A549 (cell line): ENCODE data around the gene GRIK4. TPM values are rescaled to one million over a fixed set of nuclear protein-coding genes. Genes with fewer than 3 reads are reported as not detected.

Experiments
- ATAC-seq, 2 experiments: fragments of 200-7000 bp in 1 of 2; fragments of >200 bp in 1 of 2; cut with Nextera tagmentation in 1 of 2; cut with Tn5 transposase in 1 of 2; 3 replicates each; pipeline versions ENCODE4 v1.8.0 to v1.9.1; 2018 to 2020; ENCODE audit warnings: mild to moderate bottlenecking in 1 of 2, moderate library complexity in 1 of 2
- CTCF ChIA-PET: fragments of 300-600 bp; sonication (Branson Sonifier 250); formaldehyde crosslinking; extraction: SDS; loops from one replicate; lab custom pipeline; 2021; ENCODE audit warnings: antibody characterized with exemption, inconsistent platforms; lab: Yijun Ruan, JAX
- POLR2A ChIA-PET: fragments of 350-600 bp; formaldehyde crosslinking; extraction: SDS; loops from one replicate; lab custom pipeline; 2021; ENCODE audit warnings: antibody characterized with exemption, inconsistent platforms; lab: Yijun Ruan, JAX
- DNase-seq, 2 experiments: peaks; one replicate each; pipeline versions ENCODE4 v3.0.0 to v3.0.0-alpha.2; 2011 to 2016; ENCODE audit warnings: low read depth in 1 of 2, low spot score in 1 of 2
- FAIRE-seq: peaks from 2 replicates; lab custom pipeline; 2011; peaks lifted over from hg19 to GRCh38; lab: Jason Lieb, UNC
- H3K27ac ChIP-seq, 2 experiments: fragments of >200 bp; sonication (Bioruptor Twin); formaldehyde crosslinking; 3 replicates each; pipeline ENCODE4 v1.5.1; 2016 to 2017
- H3K4me1 ChIP-seq: fragments of >200 bp; sonication (Bioruptor Twin); formaldehyde crosslinking; 3 replicates; pipeline ENCODE4 v1.6.1; 2016
- H3K4me2 ChIP-seq: fragments of >200 bp; sonication (Bioruptor Twin); formaldehyde crosslinking; 3 replicates; pipeline ENCODE4 v1.6.1; 2016
- H3K4me3 ChIP-seq: fragments of >200 bp; sonication (Bioruptor Twin); formaldehyde crosslinking; 3 replicates; pipeline ENCODE4 v1.5.1; 2016
- H3K9me3 ChIP-seq: fragments of >200 bp; sonication (Bioruptor Twin); formaldehyde crosslinking; 3 replicates; pipeline ENCODE4 v1.6.1; 2016
- CBX2 ChIP-seq: fragments of 200-600 bp; sonication (generic); IDR thresholded peaks from 2 replicates; pipeline ENCODE4 v1.6.1; 2016; ENCODE audit warnings: low read depth, mild to moderate bottlenecking, borderline replicate concordance
- CEBPB ChIP-seq, 2 experiments: fragments of >200 bp in 1 of 2; sonication (Bioruptor Twin) in 1 of 2; formaldehyde crosslinking in 1 of 2; IDR thresholded peaks; 2 replicates each; pipeline ENCODE4 v1.6.1; 2012 to 2016
- CHD4 ChIP-seq: fragments of 200-600 bp; sonication (generic); IDR thresholded peaks from 2 replicates; pipeline ENCODE4 v1.6.1; 2016; ENCODE audit warnings: antibody characterized with exemption, mild to moderate bottlenecking, borderline replicate concordance
- EHF ChIP-seq: fragments of 250-450 bp; sonication (Bioruptor Pico); IDR thresholded peaks from 2 replicates; pipeline ENCODE4 v1.5.0; 2020; ENCODE audit warnings: mild to moderate bottlenecking
- EHMT2 ChIP-seq: fragments of 200-600 bp; sonication (generic); IDR thresholded peaks from 2 replicates; pipeline ENCODE4 v1.6.1; 2016; ENCODE audit warnings: antibody characterized with exemption, low read depth, mild to moderate bottlenecking, moderate library complexity
- ESRRA ChIP-seq: fragments of 150-350 bp; IDR thresholded peaks from 2 replicates; pipeline ENCODE4 v1.6.1; 2014; ENCODE audit warnings: mild to moderate bottlenecking, low read length, borderline replicate concordance
- FOSB ChIP-seq: fragments of 250-450 bp; sonication (Bioruptor Pico); IDR thresholded peaks from 2 replicates; pipeline ENCODE4 v1.5.0; 2020; ENCODE audit warnings: mild to moderate bottlenecking, moderate library complexity
- GATA3 ChIP-seq: IDR thresholded peaks from 2 replicates; pipeline ENCODE4 v1.6.1; 2012; ENCODE audit warnings: borderline replicate concordance
- HOXB5 ChIP-seq: fragments of 250-450 bp; sonication (Bioruptor Pico); IDR thresholded peaks from 2 replicates; pipeline ENCODE4 v1.5.0; 2020; ENCODE audit warnings: mild to moderate bottlenecking, moderate library complexity
- JUN ChIP-seq, 2 experiments: fragments of >200 bp; sonication (Bioruptor Twin); formaldehyde crosslinking; IDR thresholded peaks; 2 replicates in 1 of 2; 3 replicates in 1 of 2; pipeline ENCODE4 v1.6.1; 2016 to 2017
- JUNB ChIP-seq: fragments of >200 bp; sonication (Bioruptor Twin); formaldehyde crosslinking; IDR thresholded peaks from 2 replicates; pipeline ENCODE4 v1.6.1; 2016
- MAFK ChIP-seq: fragments of 450-650 bp; IDR thresholded peaks from 2 replicates; pipeline ENCODE4 v1.6.1; 2014; ENCODE audit not compliant: partially characterized antibody
- RAD21 ChIP-seq, 2 experiments: fragments of >200 bp in 1 of 2; sonication (Bioruptor Twin) in 1 of 2; formaldehyde crosslinking in 1 of 2; IDR thresholded peaks in 1 of 2; conservative IDR thresholded peaks in 1 of 2; 2 replicates in 1 of 2; 3 replicates in 1 of 2; pipeline ENCODE4 v1.6.1; 2012 to 2018; ENCODE audit warnings: inconsistent platforms in 1 of 2
- RCOR1 ChIP-seq: fragments of 150-350 bp; IDR thresholded peaks from 2 replicates; pipeline ENCODE4 v1.6.1; 2014; ENCODE audit warnings: antibody characterized with exemption, low read length, low read depth
- REST ChIP-seq: fragments of 200-600 bp; sonication (generic); IDR thresholded peaks from 2 replicates; pipeline ENCODE4 v1.6.1; 2016; ENCODE audit warnings: antibody characterized with exemption, mild to moderate bottlenecking, moderate library complexity
- SMC3 ChIP-seq: fragments of >200 bp; sonication (Bioruptor Twin); formaldehyde crosslinking; IDR thresholded peaks from 3 replicates; pipeline ENCODE4 v1.6.1; 2018; ENCODE audit warnings: inconsistent platforms
- SREBF2 ChIP-seq: fragments of 450-650 bp; IDR thresholded peaks from 2 replicates; pipeline ENCODE4 v1.6.1; 2014; ENCODE audit warnings: mild to moderate bottlenecking, moderate library complexity
- TP53 ChIP-seq: fragments of 250-450 bp; sonication (Bioruptor Pico); IDR thresholded peaks from 2 replicates; pipeline ENCODE4 v1.5.0; 2021; ENCODE audit warnings: mild to moderate bottlenecking, moderate library complexity
- ZC3H11A ChIP-seq: fragments of 450-650 bp; IDR thresholded peaks from 2 replicates; pipeline ENCODE4 v1.6.1; 2014; ENCODE audit warnings: antibody characterized with exemption, mild to moderate bottlenecking
- WGBS: methylation state at CpG from one replicate; pipeline ENCODE4 v1.1.6; 2017; ENCODE audit errors: missing lambda C conversion rate; 5-methylcytosine and 5-hydroxymethylcytosine counted together
- polyA plus RNA-seq, 4 experiments: library from polyadenylated mRNA; depleted of rRNA in 3 of 4; stranded (reverse); fragments of >200 nt; fragmentation: RNase III in 1 of 4; extraction: RNeasy Plus Mini Kit Qiagen cat#74134 plus additional on column Dnase treatment in 1 of 4; gene quantifications; 2 replicates in 3 of 4; 3 replicates in 1 of 4; pipeline ENCODE4 v1.2.3, GENCODE V29; 2011 to 2017
- TF ChIP-seq, protein P1 (sequence below): IDR thresholded peaks from 2 replicates; pipeline ENCODE4 v1.6.1; 2012
- TF ChIP-seq, protein P2 (sequence below): IDR thresholded peaks from 2 replicates; pipeline ENCODE4 v1.6.1; 2012; ENCODE audit warnings: low read depth, borderline replicate concordance
- TF ChIP-seq, protein P3 (sequence below): fragments of 250-450 bp; sonication (Bioruptor Pico); IDR thresholded peaks from 2 replicates; pipeline ENCODE4 v1.5.0; 2021; ENCODE audit warnings: mild to moderate bottlenecking, moderate library complexity, borderline replicate concordance
- TF ChIP-seq, protein P4 (sequence below): fragments of >200 bp; sonication (Bioruptor Twin); formaldehyde crosslinking; IDR thresholded peaks from 3 replicates; pipeline ENCODE4 v1.5.1; 2016

Gene GRIK4
- polyA plus RNA-seq, 2 of the 4 experiments (the other 2 are of a cell fraction): 0.01 TPM; not detected in 1

DNA sequence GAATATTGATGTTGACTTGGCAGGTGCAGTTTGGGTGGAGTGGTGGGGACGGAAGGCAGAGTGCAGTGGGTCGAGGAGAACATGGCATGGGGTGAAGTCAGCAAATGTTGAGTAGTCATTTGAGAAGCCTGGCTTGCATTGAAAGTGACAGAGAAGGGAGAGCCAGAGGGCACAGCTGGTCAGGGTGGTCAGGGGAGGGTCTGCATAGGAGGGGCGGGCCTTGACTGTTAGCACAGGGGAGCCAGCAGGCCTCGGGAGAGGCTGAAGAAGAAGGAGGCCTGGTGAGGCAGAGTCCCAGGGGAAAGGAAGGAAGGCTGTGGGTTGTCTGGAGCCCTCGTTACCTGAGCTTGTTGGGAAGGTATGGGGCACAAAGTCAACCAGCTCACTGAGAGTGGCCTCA lies 281.6 kb downstream of the GRIK4 start (continued):
- TF ChIP-seq, protein P1, sequence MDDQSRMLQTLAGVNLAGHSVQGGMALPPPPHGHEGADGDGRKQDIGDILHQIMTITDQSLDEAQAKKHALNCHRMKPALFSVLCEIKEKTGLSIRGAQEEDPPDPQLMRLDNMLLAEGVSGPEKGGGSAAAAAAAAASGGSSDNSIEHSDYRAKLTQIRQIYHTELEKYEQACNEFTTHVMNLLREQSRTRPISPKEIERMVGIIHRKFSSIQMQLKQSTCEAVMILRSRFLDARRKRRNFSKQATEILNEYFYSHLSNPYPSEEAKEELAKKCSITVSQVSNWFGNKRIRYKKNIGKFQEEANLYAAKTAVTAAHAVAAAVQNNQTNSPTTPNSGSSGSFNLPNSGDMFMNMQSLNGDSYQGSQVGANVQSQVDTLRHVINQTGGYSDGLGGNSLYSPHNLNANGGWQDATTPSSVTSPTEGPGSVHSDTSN: no peak
- TF ChIP-seq SREBF2 (no peak), HOXB5 (CRISPR knock-in tag) (no peak), EHMT2 (no peak), REST (no peak), RAD21 (conservative IDR thresholded peaks at IDR 0.05 in 1 of 2, IDR thresholded peaks at IDR 0.05 in 1 of 2) (no peak), GATA3 (no peak), CBX2 (no peak)
- TF ChIP-seq, protein P2, sequence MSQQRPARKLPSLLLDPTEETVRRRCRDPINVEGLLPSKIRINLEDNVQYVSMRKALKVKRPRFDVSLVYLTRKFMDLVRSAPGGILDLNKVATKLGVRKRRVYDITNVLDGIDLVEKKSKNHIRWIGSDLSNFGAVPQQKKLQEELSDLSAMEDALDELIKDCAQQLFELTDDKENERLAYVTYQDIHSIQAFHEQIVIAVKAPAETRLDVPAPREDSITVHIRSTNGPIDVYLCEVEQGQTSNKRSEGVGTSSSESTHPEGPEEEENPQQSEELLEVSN: no peak
- TF ChIP-seq, all 56 proteins: peak for 0

- DNase-seq (no peak), ATAC-seq (no peak), FAIRE-seq (no peak)
- no peak overlapping the region for H3K27ac ChIP-seq
- CTCF ChIA-PET: interaction anchor here (2.0 kb wide), 1 partner anchor 8 kb away, joined by 7 read pairs; no protein-coding TSS in a partner anchor
- no peak overlapping the region for H3K4me3 ChIP-seq
- 36% methylated on average over 14 of the region's 14 CpGs for WGBS
- H3K9me3 ChIP-seq: no peaks in the 10 kb centered on the region
- TF ChIP-seq EHF (CRISPR knock-in tag) (no peak), ESRRA (no peak), ZC3H11A (no peak), RCOR1 (no peak), SREBF2 (no peak), JUN (IDR thresholded peaks at IDR 0.05) (no peak), CBX2 (no peak), CEBPB (IDR thresholded peaks at IDR 0.05) (no peak), GATA3 (no peak), JUNB (no peak), RAD21 (conservative IDR thresholded peaks at IDR 0.05 in 1 of 2, IDR thresholded peaks at IDR 0.05 in 1 of 2) (no peak), MAFK (no peak), SMC3 (no peak), CHD4 (no peak), TP53 (CRISPR knock-in tag) (no peak), HOXB5 (CRISPR knock-in tag) (no peak), FOSB (no peak)
- TF ChIP-seq, protein P2: no peak
- TF ChIP-seq, protein P3, sequence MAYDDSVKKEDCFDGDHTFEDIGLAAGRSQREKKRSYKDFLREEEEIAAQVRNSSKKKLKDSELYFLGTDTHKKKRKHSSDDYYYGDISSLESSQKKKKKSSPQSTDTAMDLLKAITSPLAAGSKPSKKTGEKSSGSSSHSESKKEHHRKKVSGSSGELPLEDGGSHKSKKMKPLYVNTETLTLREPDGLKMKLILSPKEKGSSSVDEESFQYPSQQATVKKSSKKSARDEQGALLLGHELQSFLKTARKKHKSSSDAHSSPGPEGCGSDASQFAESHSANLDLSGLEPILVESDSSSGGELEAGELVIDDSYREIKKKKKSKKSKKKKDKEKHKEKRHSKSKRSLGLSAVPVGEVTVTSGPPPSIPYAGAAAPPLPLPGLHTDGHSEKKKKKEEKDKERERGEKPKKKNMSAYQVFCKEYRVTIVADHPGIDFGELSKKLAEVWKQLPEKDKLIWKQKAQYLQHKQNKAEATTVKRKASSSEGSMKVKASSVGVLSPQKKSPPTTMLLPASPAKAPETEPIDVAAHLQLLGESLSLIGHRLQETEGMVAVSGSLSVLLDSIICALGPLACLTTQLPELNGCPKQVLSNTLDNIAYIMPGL (CRISPR knock-in tag): no peak
- TF ChIP-seq, protein P4, sequence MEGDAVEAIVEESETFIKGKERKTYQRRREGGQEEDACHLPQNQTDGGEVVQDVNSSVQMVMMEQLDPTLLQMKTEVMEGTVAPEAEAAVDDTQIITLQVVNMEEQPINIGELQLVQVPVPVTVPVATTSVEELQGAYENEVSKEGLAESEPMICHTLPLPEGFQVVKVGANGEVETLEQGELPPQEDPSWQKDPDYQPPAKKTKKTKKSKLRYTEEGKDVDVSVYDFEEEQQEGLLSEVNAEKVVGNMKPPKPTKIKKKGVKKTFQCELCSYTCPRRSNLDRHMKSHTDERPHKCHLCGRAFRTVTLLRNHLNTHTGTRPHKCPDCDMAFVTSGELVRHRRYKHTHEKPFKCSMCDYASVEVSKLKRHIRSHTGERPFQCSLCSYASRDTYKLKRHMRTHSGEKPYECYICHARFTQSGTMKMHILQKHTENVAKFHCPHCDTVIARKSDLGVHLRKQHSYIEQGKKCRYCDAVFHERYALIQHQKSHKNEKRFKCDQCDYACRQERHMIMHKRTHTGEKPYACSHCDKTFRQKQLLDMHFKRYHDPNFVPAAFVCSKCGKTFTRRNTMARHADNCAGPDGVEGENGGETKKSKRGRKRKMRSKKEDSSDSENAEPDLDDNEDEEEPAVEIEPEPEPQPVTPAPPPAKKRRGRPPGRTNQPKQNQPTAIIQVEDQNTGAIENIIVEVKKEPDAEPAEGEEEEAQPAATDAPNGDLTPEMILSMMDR: no peak
- H3K4me1 ChIP-seq: no peaks in the 10 kb centered on the region
- POLR2A ChIA-PET: no interaction called here
- H3K4me2 ChIP-seq: no peak overlapping the region
Measured at GRCh38 chr11:120793806-120794479, 282.4 kb downstream of the GRIK4 start.
